K562 (cell line): ENCODE data around the gene SYT15. TPM values are rescaled to one million over a fixed set of nuclear protein-coding genes. Genes with fewer than 3 reads are reported as not detected.
A peak's percentile ranks its signal among the peaks of the same experiment; 100 is the strongest.

Source experiments
- ATAC-seq: fragments of 200-7000 bp; cut with Tn5 transposase; 3 replicates; pipeline ENCODE4 v1.9.1; 2020; ENCODE audit warnings: moderate library complexity
- BruUV-seq: library from RNA; stranded (reverse); fragments of 400-500 nt; replicated peaks from 2 replicates; lab custom pipeline; 2021; lab: Mats Ljungman, UMichigan
- CTCF ChIA-PET: fragments of 300-600 bp; formaldehyde crosslinking; extraction: SDS; loops from one replicate; lab custom pipeline; 2021; ENCODE audit warnings: low intra/inter-chr PET ratio; lab: Yijun Ruan, JAX
- POLR2A ChIA-PET: fragments of 300-600, 350-650 bp; sonication (Branson Sonifier 250); formaldehyde crosslinking; extraction: SDS; loops from one replicate; lab custom pipeline; 2021; ENCODE audit warnings: antibody characterized with exemption, inconsistent platforms; lab: Yijun Ruan, JAX
- DNase-seq, 4 experiments: peaks; one replicate each; pipeline versions ENCODE4 v3.0.0 to v3.0.0-alpha.2; 2011 to 2018; ENCODE audit warnings: low spot score in 3 of 4, mixed read lengths in 3 of 4; ENCODE audit errors: extremely low read depth in 1 of 4
- FAIRE-seq: peaks from 2 replicates; lab custom pipeline; 2011; peaks lifted over from hg19 to GRCh38; lab: Jason Lieb, UNC
- H2AFZ ChIP-seq: 2 replicates; pipeline ENCODE4 v1.6.0; 2011; ENCODE audit warnings: low read depth, low read length, control low read depth, inconsistent platforms
- H3K27ac ChIP-seq: fragments of 200-600 bp; 3 replicates; pipeline ENCODE4 v1.8.0; 2011; ENCODE audit warnings: low read depth, mild to moderate bottlenecking, control low read depth, inconsistent platforms, low read length, moderate library complexity, mixed read lengths; ENCODE audit errors: extremely low read depth
- H3K27me3 ChIP-seq, 2 experiments: fragments of 300-600 bp in 1 of 2; 2 replicates in 1 of 2; 3 replicates in 1 of 2; pipeline versions ENCODE4 v1.6.0 to v1.8.0; 2011; ENCODE audit warnings: inconsistent platforms in 2 of 2, low read length in 2 of 2, mild to moderate bottlenecking in 1 of 2, mixed read lengths in 1 of 2, moderate library complexity in 1 of 2; ENCODE audit not compliant: control insufficient read depth in 2 of 2, insufficient read depth in 2 of 2
- H3K36me3 ChIP-seq: fragments of 300-600 bp; 3 replicates; pipeline ENCODE4 v1.8.0; 2011; ENCODE audit warnings: mild to moderate bottlenecking, low read length, inconsistent platforms; ENCODE audit not compliant: control insufficient read depth, insufficient read depth
- H3K4me1 ChIP-seq, 2 experiments: fragments of 200-600 bp in 1 of 2; replicated peaks in 1 of 2; 2 replicates in 1 of 2; 3 replicates in 1 of 2; pipeline versions ENCODE4 v1.5.1 to v1.8.0; 2011; ENCODE audit warnings: inconsistent platforms in 2 of 2, low read length in 2 of 2, mild to moderate bottlenecking in 1 of 2, mixed read lengths in 1 of 2, moderate library complexity in 1 of 2; ENCODE audit not compliant: control insufficient read depth in 2 of 2, insufficient read depth in 2 of 2
- H3K4me2 ChIP-seq: 2 replicates; pipeline ENCODE4 v1.6.1; 2011; ENCODE audit warnings: low read length, control low read depth, inconsistent platforms, mixed read lengths; ENCODE audit not compliant: insufficient read depth
- H3K4me3 ChIP-seq: fragments of 200-600 bp; sonication (generic), shearing (Covaris generic); 2 replicates; pipeline ENCODE4 v1.5.1; 2016; ENCODE audit warnings: control low read depth, inconsistent platforms
- H3K79me2 ChIP-seq: fragments of 200-600 bp; 3 replicates; pipeline ENCODE4 v1.8.0; 2011; ENCODE audit warnings: low read length, inconsistent platforms; ENCODE audit not compliant: control insufficient read depth, insufficient read depth
- H3K9ac ChIP-seq, 2 experiments: 2 replicates each; pipeline versions ENCODE4 v1.6.0 to v1.6.1; 2011; ENCODE audit warnings: low read depth in 2 of 2, low read length in 2 of 2, control low read depth in 1 of 2, inconsistent platforms in 1 of 2, mild to moderate bottlenecking in 1 of 2, mixed read lengths in 1 of 2; ENCODE audit not compliant: insufficient read depth in 1 of 2
- H3K9me1 ChIP-seq: one replicate; pipeline ENCODE4 v1.6.0; 2011; ENCODE audit warnings: inconsistent platforms, mild to moderate bottlenecking, low read length, moderate library complexity; ENCODE audit not compliant: control insufficient read depth, insufficient read depth
- H3K9me3 ChIP-seq: replicated peaks from 2 replicates; pipeline ENCODE4 v1.5.1; 2011; ENCODE audit warnings: low read depth, low read length, inconsistent platforms; ENCODE audit not compliant: control insufficient read depth, insufficient read depth
- H4K20me1 ChIP-seq: replicated peaks from 2 replicates; pipeline ENCODE4 v1.6.1; 2011; ENCODE audit warnings: low read length, inconsistent platforms, mixed read lengths; ENCODE audit not compliant: control insufficient read depth, insufficient read depth
- CHCHD3 ChIP-seq: fragments of 250-450 bp; sonication (Bioruptor Pico); IDR thresholded peaks from 2 replicates; pipeline ENCODE4 v2.1.2; 2022; ENCODE audit warnings: mild to moderate bottlenecking
- NCOA2 ChIP-seq, 2 experiments: fragments of 450-650 bp; IDR thresholded peaks; 2 replicates each; pipeline ENCODE4 v1.6.1; 2018; ENCODE audit warnings: mild to moderate bottlenecking in 2 of 2, moderate library complexity in 1 of 2; ENCODE audit not compliant: partially characterized antibody in 2 of 2
- RBM25 ChIP-seq: fragments of 200-400 bp; formaldehyde crosslinking; IDR thresholded peaks from 2 replicates; pipeline ENCODE4 v1.6.1; 2018; ENCODE audit warnings: low read length, low read depth, moderate library complexity; ENCODE audit not compliant: severe bottlenecking
- RBM39 ChIP-seq: fragments of 200-400 bp; formaldehyde crosslinking; optimal IDR thresholded peaks from 2 replicates; pipeline ENCODE3; 2018; ENCODE audit warnings: low read depth, low read length
- ZFP36 ChIP-seq: fragments of 150-350 bp; IDR thresholded peaks from 2 replicates; pipeline ENCODE4 v1.6.1; 2018; ENCODE audit warnings: low read length, low read depth; ENCODE audit not compliant: partially characterized antibody
- WGBS: fragments of 100-300 bp; shearing (Covaris generic); methylation state at CpG from one replicate; pipeline ENCODE4 v1.1.6; 2016; ENCODE audit warnings: low coverage, mixed read lengths; ENCODE audit not compliant: insufficient coverage; ENCODE audit errors: missing lambda C conversion rate; 5-methylcytosine and 5-hydroxymethylcytosine counted together
- in situ Hi-C: fragments of 300-500 bp; cut with MboI; formaldehyde crosslinking; loops from 4 replicates; pipeline ENCODE4 v1.15.0; 2018; ENCODE audit warnings: inconsistent platforms, mixed read lengths
- intact Hi-C: fragments of 100-400 bp; cut with micrococcal nuclease; formaldehyde crosslinking; loops from 2 replicates; pipeline ENCODE4 v1.14.2; 2022
- polyA plus RNA-seq, 8 experiments: library from polyadenylated mRNA; depleted of rRNA in 4 of 8; stranded (reverse) in 5 of 8; unstranded in 3 of 8; fragments of >200 nt; fragmentation: Nextera tagmentation in 2 of 8; fragmentation: Illumina TruSeq in 1 of 8; extraction: Ambion mirVana in 2 of 8; extraction: Trizol in 1 of 8; gene quantifications; 2 replicates each; pipeline versions ENCODE4 v1.2.1 to v1.2.3, GENCODE V29; 2011 to 2014; ENCODE audit warnings: inconsistent platforms in 1 of 8, missing spikeins in 1 of 8
- total RNA-seq, 7 experiments: library from RNA; depleted of rRNA in 6 of 7; stranded (reverse); fragments of >200 nt in 6 of 7; fragmentation: Illumina TruSeq in 2 of 7; extraction: Trizol in 2 of 7; gene quantifications; 2 replicates each; pipeline versions ENCODE4 v1.2.1 to v1.2.3, GENCODE V29; 2011 to 2021; ENCODE audit warnings: low replicate concordance in 1 of 7

Gene SYT15
- total and polyA plus RNA-seq, 9 of the 15 experiments (the other 6 are each of a cell fraction or from before 2014, with no cell fraction given), result 0.05 to 0.82 (median 0.21) TPM; not detected in 1

GRCh38 chr10:46538155-46538554, 40.8 kb upstream of the SYT15 start:
- H3K79me2 ChIP-seq, result no peaks in the 10 kb centered on the region
- H3K4me2 ChIP-seq, result no peak overlapping the region
- H3K4me3 ChIP-seq, result no peak overlapping the region
- ATAC-seq, result no peak
- POLR2A ChIA-PET, result interaction anchor here (1.0 to 2.4 kb wide), 3 partner anchors 9 to 13 kb away, joined by 3 to 7 read pairs (median 6); no protein-coding TSS in a partner anchor
- H3K4me1 ChIP-seq, result peaks cover 0 to 6% of the 10 kb centered on the region in 2 experiments; a peak in 2 of 5 replicates
- DNase-seq, result no peak
- CTCF ChIA-PET, result no interaction called here
- no peaks in the 10 kb centered on the region for H3K36me3 ChIP-seq
- no peak overlapping the region for H2AFZ ChIP-seq
- TF ChIP-seq ZFP36 (peak; percentile 64), RBM25 (peak; percentile 20), RBM39 (no peak)
- peaks cover 9% of the 10 kb centered on the region; the same call in 1 of the 2 replicates for H4K20me1 ChIP-seq
- intact Hi-C loops (no loop called here), in situ Hi-C loops (no loop called here)
- H3K9me3 ChIP-seq, result no peaks in the 10 kb centered on the region
- WGBS, result 12% methylated on average over 5 of the region's 5 CpGs
- no peaks in the 10 kb centered on the region for H3K9me1 ChIP-seq
- H3K27me3 ChIP-seq, result peaks cover 46 to 59% of the 10 kb centered on the region in 2 experiments
- no peak overlapping the region for H3K27ac ChIP-seq
- no TSS peak for BruUV-seq
- H3K9ac ChIP-seq, result no peak overlapping the region
- no peak for FAIRE-seq

GRCh38 chr10:46538717-46539426, 40.1 kb upstream of the SYT15 start:
- peaks cover 0 to 6% of the 10 kb centered on the region in 2 experiments; a peak in 2 of 5 replicates for H3K4me1 ChIP-seq
- no peak overlapping the region for H3K4me2 ChIP-seq
- no peaks in the 10 kb centered on the region for H3K9me3 ChIP-seq
- H3K4me3 ChIP-seq, result no peak overlapping the region
- no peaks in the 10 kb centered on the region for H3K36me3 ChIP-seq
- no peak for TF ChIP-seq NCOA2 (IDR thresholded peaks at IDR 0.05; ENCODE audit: partially characterized antibody in 2 of 2)
- 0 out of 2 replicates have a peak, but pooled peaks have one; percentile 31 for TF ChIP-seq CHCHD3 (CRISPR knock-in tag)
- H3K27ac ChIP-seq, result no peak overlapping the region
- peak; percentile 56 for FAIRE-seq
- under 1% methylated on average over 3 of the region's 3 CpGs for WGBS
- peaks cover 49 to 64% of the 10 kb centered on the region in 2 experiments for H3K27me3 ChIP-seq
- ATAC-seq, result no peak
- H3K9ac ChIP-seq, result no peak overlapping the region
- intact Hi-C loops (no loop called here), in situ Hi-C loops (no loop called here)
- H3K79me2 ChIP-seq, result no peaks in the 10 kb centered on the region
- no peak overlapping the region for H2AFZ ChIP-seq
- peaks cover 14% of the 10 kb centered on the region; the same call in 1 of the 2 replicates for H4K20me1 ChIP-seq
- H3K9me1 ChIP-seq, result no peaks in the 10 kb centered on the region
- DNase-seq, result no peak
- POLR2A ChIA-PET, result interaction anchor here (0.7 to 2.4 kb wide), 3 partner anchors 9 to 14 kb away, joined by 4 to 7 read pairs (median 6); no protein-coding TSS in a partner anchor
- CTCF ChIA-PET, result interaction anchor here (0.6 kb wide), 1 partner anchor 238 kb away, joined by 4 read pairs; no protein-coding TSS in a partner anchor
- BruUV-seq, result no TSS peak
